Dedifferentiated amniotic fluid mesenchymal stem cell (primary cell): ENCODE measurements around the gene COL8A1.

Experiments
- DNase-seq: peaks from one replicate; pipeline ENCODE4 v3.0.0-alpha.2; 2016; ENCODE audit errors: extremely low spot score

COL8A1 gene

DNA sequence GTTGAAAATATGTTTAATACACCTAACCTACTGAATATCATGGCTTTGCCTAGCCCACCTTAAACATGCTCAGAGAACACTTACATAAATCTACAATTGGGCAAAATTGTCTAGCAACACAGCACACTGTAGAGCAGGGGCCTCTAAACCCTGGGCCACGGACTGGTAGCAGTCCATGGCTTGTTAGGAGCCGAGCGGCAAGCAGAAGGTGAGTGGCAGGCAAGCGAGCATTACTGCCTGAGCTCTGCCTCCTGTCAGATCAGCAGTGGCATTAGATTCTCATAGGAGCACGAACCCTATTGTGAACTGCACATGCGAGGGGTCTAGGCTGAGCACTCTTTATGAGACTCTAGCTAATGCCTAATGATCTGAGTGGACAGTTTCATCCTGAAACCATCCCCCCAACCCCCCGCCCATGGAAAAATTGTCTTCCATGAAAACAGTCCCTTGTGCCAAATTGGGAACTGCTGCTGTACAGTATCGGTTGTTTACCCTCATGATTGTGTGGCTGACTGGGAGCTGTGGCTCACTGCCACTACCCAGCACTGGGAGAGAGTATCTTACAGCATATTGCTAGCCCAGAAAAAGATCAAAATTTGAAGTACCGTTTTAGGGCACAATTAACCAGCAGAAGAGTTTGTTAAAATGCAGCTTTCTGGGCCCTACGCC, 205.3 kb downstream of the COL8A1 start:
- DNase-seq = no peak

DNA sequence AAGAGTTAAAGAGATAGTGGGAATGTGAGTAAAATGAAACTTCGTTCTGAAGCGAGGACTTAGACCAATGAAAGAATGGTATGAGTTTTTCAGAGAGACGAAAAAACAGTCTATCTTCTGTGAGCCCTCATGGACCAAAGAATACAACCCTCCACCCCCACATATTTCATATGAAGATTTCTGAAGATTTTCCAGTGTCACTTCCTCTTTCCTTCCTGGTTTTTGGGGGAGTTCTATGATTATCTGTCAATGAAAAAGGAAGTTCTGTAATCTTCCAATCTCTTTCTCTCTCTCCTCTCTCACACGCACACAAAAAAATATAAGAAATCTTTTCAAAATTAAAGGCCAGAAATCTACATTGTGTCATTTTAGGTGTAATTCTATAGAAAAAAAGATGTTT, 206.9 kb downstream of the COL8A1 start:
- DNase-seq = no peak

DNA sequence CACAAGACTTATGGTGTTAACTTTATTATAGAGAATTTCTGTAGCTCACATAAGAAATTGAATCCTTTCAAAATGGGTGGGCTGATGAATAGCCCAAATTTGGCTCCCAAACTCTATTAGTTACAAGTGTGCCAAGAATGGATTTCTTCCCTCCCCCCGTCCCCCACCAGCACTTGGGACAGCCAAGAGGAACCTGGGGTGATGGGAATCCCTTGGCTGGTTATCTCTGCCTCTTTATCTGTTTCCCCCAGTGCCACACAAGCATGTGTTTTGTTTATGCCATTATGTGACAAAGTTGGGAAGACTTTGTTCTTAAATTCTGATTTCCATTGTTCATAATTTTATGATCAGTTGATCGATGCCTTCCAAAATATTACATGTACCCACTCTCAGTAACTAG, 207.6 kb downstream of the COL8A1 start:
- DNase-seq = no peak

DNA sequence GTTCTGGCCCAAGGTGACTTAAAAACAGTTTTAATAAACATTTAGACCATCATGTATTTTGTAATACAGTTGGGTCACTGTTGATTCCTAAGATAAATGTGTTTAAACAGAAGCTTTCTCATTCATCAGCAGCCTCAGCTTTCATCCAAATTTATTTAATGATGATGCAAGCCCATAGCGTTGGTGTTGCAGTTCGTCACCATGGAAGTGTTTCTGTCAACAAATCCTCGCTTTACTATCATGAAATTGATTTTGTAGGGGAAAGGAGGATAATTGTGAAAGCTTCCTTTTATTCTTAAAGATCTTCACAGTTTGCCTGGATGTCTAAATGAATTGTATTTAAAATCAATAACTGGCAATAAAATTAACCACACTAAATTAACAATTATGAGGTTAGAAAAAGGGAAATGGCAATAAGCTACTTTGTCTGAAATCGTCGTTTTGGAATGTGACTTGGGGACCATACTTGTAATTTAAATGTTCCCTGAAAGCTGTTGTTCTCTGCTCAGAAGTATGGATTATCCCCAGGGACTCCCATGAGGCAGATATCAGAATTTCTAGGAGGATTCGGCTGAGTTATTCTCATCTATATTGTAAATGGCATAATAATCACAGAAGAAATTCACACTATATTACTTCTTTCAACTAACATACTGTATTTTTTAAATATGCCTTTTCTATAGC, 208.2 kb downstream of the COL8A1 start:
- no peak for DNase-seq

DNA sequence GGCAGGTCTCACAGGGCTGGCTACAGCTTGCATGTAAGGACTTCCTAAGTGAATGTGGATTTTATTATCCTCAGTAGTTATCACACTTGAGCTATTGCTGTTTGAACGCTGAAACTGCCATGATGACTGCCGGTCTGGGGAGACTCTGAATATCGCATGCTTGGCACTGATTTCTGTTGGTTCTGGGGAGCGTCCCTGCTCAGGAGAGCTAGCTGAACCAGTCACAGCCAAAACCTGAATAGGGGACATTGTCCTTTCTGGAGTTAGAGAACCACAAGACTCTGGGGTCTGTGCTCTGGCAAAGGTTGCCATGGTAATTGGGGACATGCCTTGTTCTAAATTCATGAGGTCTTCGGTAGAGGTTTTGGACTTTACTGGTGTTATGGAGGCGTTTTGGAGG, 210.0 kb downstream of the COL8A1 start:
- DNase-seq = no peak
